BLaER1 (cell line): ENCODE measurements around the gene SPACA7.
"Not testable (repeated sequence)": the region's sequence is repeated elsewhere in the genome, so short reads cannot be mapped to it uniquely, and the experiment has no call there.

Source experiments
- H3K27ac ChIP-seq: shearing (Covaris generic); formaldehyde crosslinking; 2 replicates; pipeline ENCODE4 v1.8.1; 2022
- H3K27me3 ChIP-seq: shearing (Covaris generic); formaldehyde crosslinking; 2 replicates; pipeline ENCODE4 v1.8.1; 2022
- H3K36me3 ChIP-seq: shearing (Covaris generic); formaldehyde crosslinking; 2 replicates; pipeline ENCODE4 v1.8.1; 2022
- H3K4me1 ChIP-seq: shearing (Covaris generic); formaldehyde crosslinking; 2 replicates; pipeline ENCODE4 v1.8.1; 2022
- H3K4me2 ChIP-seq: shearing (Covaris generic); formaldehyde crosslinking; 2 replicates; pipeline ENCODE4 v1.8.1; 2022
- H3K4me3 ChIP-seq: shearing (Covaris generic); formaldehyde crosslinking; 2 replicates; pipeline ENCODE4 v1.8.1; 2022
- H3K9ac ChIP-seq: shearing (Covaris generic); formaldehyde crosslinking; 2 replicates; pipeline ENCODE4 v1.8.1; 2022
- H3K9me3 ChIP-seq: shearing (Covaris generic); formaldehyde crosslinking; 2 replicates; pipeline ENCODE4 v1.8.1; 2022
- H4K20me1 ChIP-seq: shearing (Covaris generic); formaldehyde crosslinking; 2 replicates; pipeline ENCODE4 v1.8.1; 2022
- Cebpa-rat ChIP-seq: shearing (Covaris generic); IDR thresholded peaks from 2 replicates; pipeline ENCODE4 v1.8.1; 2022

Gene SPACA7

DNA sequence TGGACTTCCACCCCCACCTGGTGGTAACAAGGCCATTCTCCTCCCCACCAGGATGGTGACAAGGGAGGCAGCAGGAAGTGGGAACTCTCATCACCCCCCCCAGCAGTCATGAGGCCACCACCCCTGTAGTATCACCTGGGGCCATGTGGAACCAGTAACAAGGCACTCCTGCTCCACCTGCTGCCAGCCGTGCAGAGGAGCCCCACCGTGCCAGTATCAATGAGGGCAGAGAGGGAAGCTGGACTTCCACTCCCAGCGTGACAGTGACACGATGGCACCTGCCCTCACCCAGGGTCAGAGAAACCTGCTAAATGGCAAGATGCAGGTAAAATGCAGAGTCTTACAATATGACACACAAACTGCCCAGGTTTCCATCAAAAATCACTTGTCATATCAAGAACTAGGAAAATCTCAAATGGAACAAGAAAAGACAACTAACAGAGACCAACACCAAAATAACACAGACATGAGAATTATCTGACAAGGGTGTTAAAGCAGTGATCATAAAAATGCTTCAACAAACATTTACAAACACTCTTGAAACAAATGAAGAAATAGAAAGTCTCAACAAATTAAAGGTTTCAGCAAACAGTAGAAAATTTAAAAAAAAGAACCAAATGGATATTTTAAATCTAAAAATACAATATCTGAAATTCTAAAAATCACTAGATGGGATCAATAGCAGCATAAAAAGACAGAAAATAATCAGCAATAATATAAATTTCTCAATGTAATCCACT is 9.1 kb upstream of the SPACA7 start:
- Histone ChIP-seq H3K4me2 (no peak overlapping the region), H3K4me1 (peaks cover 8% of the 10 kb centered on the region), H3K27ac (no peak overlapping the region), H3K4me3 (no peak overlapping the region), H4K20me1 (no peaks in the 10 kb centered on the region), H3K27me3 (no peaks in the 10 kb centered on the region), H3K9ac (no peak overlapping the region), H3K36me3 (no peaks in the 10 kb centered on the region), H3K9me3 (peaks cover 23% of the 10 kb centered on the region)
- TF ChIP-seq Cebpa-rat = no peak

DNA sequence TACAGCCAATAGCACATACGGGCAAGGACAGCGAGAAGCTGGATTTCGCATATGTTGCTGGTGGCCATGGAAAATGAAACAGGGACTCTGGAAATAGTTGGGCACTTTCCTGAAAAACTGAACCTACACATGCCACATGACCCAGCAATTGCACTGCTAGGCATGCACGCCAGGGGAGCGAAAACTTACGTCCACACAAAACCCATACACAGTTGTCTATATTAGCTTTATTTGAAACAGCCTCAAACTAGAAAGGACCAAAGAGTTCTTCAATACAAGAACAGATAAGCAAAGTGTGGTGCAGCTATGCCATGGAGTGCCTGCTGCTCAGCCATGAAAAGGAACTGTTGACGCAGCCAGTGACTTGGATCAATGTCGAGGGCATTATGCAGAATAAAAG is 7.3 kb upstream of the SPACA7 start:
- no peak overlapping the region for H3K27ac ChIP-seq
- H3K27me3 ChIP-seq = no peaks in the 10 kb centered on the region
- H3K9me3 ChIP-seq = peaks cover 23% of the 10 kb centered on the region
- TF ChIP-seq Cebpa-rat = no peak
- H3K9ac ChIP-seq = no peak overlapping the region
- peaks cover 8% of the 10 kb centered on the region for H3K4me1 ChIP-seq
- H3K36me3 ChIP-seq = no peaks in the 10 kb centered on the region
- no peak overlapping the region for H3K4me3 ChIP-seq
- no peak overlapping the region for H3K4me2 ChIP-seq
- H4K20me1 ChIP-seq = no peaks in the 10 kb centered on the region

DNA sequence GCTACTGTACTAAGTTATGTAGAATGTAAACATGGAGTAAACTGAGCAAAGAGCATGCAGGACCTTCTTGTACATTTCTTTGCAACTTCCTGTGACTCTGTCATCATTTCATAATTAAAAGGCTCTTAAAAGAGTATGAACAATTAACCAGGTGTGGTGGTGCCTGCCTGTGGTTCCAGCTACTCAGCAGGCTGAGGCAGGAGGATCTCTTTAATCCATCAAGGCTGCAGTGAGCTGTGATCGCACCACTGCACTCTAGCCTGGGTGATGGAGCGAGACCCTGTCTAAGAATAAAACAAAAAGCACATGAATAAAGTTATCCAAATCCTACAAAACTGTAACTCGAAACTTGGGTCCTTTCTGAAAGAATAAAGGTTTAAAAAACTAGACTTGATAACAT is 5.8 kb upstream of the SPACA7 start:
- Histone ChIP-seq H4K20me1 (no peaks in the 10 kb centered on the region), H3K4me3 (no peak overlapping the region), H3K36me3 (no peaks in the 10 kb centered on the region), H3K27ac (no peak overlapping the region), H3K4me2 (peak overlapping the region; percentile 26), H3K27me3 (no peaks in the 10 kb centered on the region), H3K4me1 (peaks cover 8% of the 10 kb centered on the region), H3K9me3 (peaks cover 28% of the 10 kb centered on the region), H3K9ac (no peak overlapping the region)
- TF ChIP-seq Cebpa-rat = no peak

DNA sequence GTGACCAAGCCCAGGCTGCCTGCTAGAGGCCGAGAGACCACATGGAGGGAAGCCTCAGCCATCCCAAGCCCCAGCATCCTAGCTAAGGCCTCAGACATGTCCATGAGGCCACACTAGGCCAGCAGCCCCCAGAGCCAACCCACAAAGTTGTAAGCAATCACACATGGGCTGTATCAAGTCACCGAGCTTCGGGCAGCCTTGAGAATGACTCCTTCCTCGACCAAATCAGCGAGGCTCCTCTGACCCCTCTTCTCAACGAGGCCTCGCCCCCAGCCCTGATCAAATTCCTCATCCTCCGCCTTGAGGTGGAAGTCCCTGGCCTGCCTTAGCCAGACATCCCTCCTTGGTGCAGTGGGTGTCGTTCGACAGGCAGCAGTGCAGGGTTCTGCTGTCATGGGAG is 1.9 kb upstream of the SPACA7 start:
- Histone ChIP-seq H4K20me1 (no peaks in the 10 kb centered on the region), H3K36me3 (no peaks in the 10 kb centered on the region), H3K27ac (no peak overlapping the region), H3K4me2 (no peak overlapping the region), H3K9ac (no peak overlapping the region), H3K4me3 (no peak overlapping the region), H3K27me3 (no peaks in the 10 kb centered on the region), H3K9me3 (peaks cover 11% of the 10 kb centered on the region), H3K4me1 (peaks cover 8% of the 10 kb centered on the region)
- no peak for TF ChIP-seq Cebpa-rat

- Histone ChIP-seq H3K36me3 (no peaks in the 10 kb centered on the region), H3K9ac (no peak overlapping the region), H3K27me3 (no peaks in the 10 kb centered on the region), H3K4me1 (no peaks in the 10 kb centered on the region), H3K4me2 (no peak overlapping the region), H4K20me1 (no peaks in the 10 kb centered on the region), H3K4me3 (no peak overlapping the region), H3K27ac (no peak overlapping the region), H3K9me3 (no peaks in the 10 kb centered on the region)
- TF ChIP-seq Cebpa-rat = no peak
Observed at GRCh38 chr13:112391746-112392145, 15.6 kb downstream of the SPACA7 start.

GRCh38 chr13:112392719-112393118 is 16.6 kb downstream of the SPACA7 start:
- TF ChIP-seq Cebpa-rat = no peak
- Histone ChIP-seq H3K4me3 (no peak overlapping the region), H3K4me2 (no peak overlapping the region), H3K27me3 (0 out of 2 replicates have a peak, but pooled peaks cover 3% of the 10 kb centered on the region), H3K36me3 (no peaks in the 10 kb centered on the region), H3K9ac (no peak overlapping the region), H4K20me1 (no peaks in the 10 kb centered on the region), H3K27ac (no peak overlapping the region), H3K9me3 (no peaks in the 10 kb centered on the region), H3K4me1 (no peaks in the 10 kb centered on the region)

DNA sequence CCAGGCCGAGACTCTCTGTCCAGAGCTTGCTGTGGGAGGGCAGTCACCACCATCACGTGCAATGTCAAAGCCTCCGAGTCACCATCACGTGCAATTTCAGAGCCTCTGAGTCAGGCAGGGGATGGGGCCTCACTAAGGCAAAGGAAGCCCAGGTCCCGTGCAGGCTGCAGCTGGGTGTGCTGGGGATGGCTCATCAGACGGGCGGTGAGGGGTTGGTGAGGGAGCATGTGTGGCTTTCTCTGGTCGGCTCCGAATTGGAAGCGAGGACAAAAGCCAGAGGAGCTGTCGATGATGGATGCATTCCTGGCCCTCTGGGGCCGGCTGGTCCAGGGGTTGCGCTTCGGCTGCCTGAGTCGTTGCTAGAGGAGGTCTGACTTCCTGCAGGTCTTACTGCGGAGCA is 18.9 kb downstream of the SPACA7 start:
- not testable (repeated sequence) for H3K27me3 ChIP-seq, H3K9ac ChIP-seq, H3K36me3 ChIP-seq, H3K4me3 ChIP-seq, H4K20me1 ChIP-seq, H3K4me1 ChIP-seq, H3K9me3 ChIP-seq, H3K27ac ChIP-seq, H3K4me2 ChIP-seq

DNA sequence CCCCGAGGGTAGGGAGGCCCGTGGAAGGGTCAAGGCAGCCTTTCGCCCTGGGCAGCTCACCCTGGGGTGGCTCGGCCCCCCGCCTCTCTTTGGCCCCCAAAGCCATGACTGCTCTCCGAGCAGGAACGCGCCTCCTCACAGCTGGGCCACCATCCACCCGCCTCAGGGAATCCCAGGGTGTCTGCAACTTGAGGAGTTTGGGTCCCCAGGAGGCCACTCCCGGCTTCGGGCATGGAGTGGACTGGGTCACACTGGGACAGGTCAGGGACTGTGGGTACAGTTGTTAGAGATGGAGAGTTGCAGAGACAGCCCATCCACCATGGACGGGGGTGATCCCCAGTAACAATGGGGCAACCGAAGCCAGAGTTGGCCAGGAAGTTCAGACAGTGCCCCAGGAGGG is 19.8 kb downstream of the SPACA7 start:
- not testable (repeated sequence) for H3K4me1 ChIP-seq, H3K27me3 ChIP-seq, H3K27ac ChIP-seq, H3K9ac ChIP-seq, H4K20me1 ChIP-seq, H3K4me3 ChIP-seq, H3K9me3 ChIP-seq, H3K36me3 ChIP-seq, H3K4me2 ChIP-seq

- Histone ChIP-seq H3K9ac (no peak overlapping the region), H3K9me3 (0 out of 2 replicates have a peak, but pooled peaks cover 8% of the 10 kb centered on the region), H3K36me3 (no peaks in the 10 kb centered on the region), H3K4me2 (no peak overlapping the region), H3K27me3 (0 out of 2 replicates have a peak, but pooled peaks cover 3% of the 10 kb centered on the region), H4K20me1 (no peaks in the 10 kb centered on the region), H3K27ac (no peak overlapping the region), H3K4me3 (no peak overlapping the region), H3K4me1 (no peaks in the 10 kb centered on the region)
- TF ChIP-seq Cebpa-rat = no peak
Observed at GRCh38 chr13:112397108-112397507, 21.0 kb downstream of the SPACA7 start.

DNA sequence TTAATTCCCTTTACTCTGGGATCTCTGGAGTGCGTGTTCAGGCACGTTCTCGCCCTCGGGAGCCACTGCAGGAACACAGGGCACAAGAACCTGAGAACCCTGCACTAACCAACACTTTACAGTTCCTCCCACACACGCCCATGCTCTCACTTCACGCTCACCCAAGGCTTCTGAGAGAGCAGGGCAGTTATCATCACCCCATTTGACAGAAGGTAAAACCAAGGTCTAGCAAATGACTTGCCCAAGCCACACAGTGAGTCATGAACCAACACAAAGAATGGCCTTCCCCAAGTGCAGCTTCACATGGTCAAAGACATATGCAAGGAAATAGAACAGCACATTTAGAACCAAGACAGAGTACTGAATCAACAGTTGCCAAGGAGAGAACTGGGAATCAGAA is 22.2 kb downstream of the SPACA7 start:
- H3K4me1 ChIP-seq, H3K4me3 ChIP-seq, H3K9me3 ChIP-seq, H3K4me2 ChIP-seq, H3K27me3 ChIP-seq, H4K20me1 ChIP-seq, H3K27ac ChIP-seq, H3K36me3 ChIP-seq, H3K9ac ChIP-seq: not testable (repeated sequence)

GRCh38 chr13:112409828-112410227 is 33.7 kb downstream of the SPACA7 start:
- peaks cover 18% of the 10 kb centered on the region for H3K9me3 ChIP-seq
- H3K27ac ChIP-seq, H3K4me1 ChIP-seq, H3K27me3 ChIP-seq, H4K20me1 ChIP-seq, H3K4me2 ChIP-seq, H3K36me3 ChIP-seq, H3K4me3 ChIP-seq, H3K9ac ChIP-seq: not testable (repeated sequence)
